Bone marrow (tissue), 2 donors: ENCODE data around the gene FZD2.
"Not testable (repeated sequence)": the region's sequence is repeated elsewhere in the genome, so short reads cannot be mapped to it uniquely, and the experiment has no call there.

Experiments
- DNase-seq, 2 donors: peaks; one replicate each; lab custom pipeline; 2025; lab: John Stamatoyannopoulos, UW

The FZD2 gene

DNA sequence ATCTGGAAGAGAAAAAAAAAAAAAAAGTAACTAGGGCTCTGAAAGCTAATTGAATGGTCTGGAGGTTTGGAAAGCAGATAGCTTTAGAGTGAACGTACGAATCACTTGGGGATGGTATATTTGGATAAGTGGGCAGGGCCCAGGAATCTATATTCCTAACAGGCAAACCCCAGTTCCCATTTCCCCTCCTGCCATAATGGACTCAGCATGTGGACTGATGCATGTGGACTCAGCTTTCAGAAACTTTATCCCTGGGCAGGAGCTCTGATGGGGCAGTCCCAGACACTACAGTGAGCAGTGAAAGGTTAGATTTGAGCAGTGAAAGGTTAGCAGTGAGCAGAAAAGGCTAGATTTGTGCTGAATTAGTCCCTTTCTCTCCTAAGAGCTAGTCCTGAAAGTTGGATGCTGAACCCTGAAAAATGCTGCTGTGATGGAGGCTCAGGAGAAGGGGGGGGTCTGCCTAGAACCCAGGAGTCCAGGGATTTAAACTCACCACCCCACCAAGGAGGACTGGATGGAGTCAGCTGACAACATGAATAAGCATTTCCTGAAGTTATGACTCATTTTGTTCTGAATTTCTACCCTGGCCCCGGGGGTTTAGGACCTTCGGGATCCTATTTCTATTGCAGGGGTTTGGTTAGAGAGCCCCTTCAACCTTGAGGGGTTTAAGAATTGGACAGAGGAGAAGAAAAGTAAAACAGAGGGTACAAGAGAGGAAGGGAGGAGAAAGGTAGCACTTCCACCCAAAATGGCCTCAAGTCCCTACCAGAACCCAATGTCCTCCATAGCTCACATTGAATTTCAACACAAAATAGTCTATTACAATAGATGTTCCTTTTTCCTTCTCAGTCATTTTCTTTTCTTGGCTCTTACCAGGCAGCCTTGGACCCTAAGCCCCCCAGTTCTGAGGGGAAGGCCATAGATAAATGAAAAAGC is 10.3 kb upstream of the FZD2 start:
- DNase-seq: peak; percentile 12 to 15

GRCh38 chr17:44547625-44548267 is 9.5 kb upstream of the FZD2 start:
- no peak for DNase-seq

- DNase-seq: no peak
Observed at GRCh38 chr17:44548376-44549230, 8.7 kb upstream of the FZD2 start.

DNA sequence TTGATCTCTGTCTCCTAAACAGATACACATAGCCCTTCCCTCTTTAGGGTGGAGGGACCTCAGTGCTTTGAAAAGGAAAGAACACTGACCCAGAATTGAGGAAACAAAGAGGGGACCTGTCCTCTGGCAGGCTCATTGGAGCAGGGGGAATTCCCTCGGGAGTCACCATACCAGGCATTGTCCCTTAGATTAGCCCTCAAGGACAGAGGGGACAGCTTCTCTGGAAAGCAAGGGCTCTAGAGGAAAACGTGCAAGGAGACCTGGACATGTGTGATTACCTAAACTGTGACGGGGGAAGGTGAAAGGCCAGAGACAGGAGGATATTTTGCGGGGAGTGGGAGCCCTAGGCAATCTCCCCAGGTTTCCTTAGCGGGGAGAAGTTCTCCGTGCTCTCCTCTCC is 7.6 kb upstream of the FZD2 start:
- DNase-seq: no peak

DNA sequence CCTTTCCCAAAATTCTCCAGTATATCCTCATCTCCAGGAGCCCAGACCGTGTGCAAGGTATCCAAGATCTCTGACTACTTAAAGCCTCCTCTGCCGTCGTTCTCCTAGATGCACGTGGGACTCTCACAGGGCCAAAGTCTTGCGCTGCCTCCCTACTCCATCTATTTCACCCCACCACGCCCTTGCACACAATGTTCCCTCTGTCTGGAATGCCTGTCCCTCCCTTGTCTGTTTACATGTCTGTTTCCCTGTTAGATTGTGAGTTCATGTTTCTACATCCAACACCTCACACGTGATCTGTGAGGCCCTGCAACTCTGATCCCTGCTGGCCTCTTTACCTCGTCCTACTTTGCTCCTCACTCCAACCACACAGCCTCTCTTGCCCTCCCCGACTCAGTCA is 4.9 kb upstream of the FZD2 start:
- no peak for DNase-seq

DNA sequence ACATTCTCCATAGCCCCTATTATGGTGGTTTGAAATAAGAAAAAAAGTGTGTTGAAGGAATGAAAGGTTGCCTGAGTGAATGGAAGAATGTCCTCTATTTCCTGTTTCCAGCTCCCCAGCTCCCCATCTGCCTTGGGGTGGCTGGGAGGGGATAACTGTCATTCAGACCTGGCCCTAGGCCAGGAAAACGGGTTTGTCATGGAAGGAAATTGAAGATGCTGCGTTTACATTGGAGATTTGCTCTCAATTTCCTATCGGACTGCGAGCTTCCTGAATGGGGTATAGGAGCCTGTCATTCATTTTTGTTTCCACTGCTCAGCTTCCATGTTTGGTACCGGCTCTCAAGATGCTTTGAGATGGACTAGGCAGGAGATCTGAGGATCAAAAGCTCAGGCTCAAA is 2.2 kb upstream of the FZD2 start:
- DNase-seq: no peak

DNA sequence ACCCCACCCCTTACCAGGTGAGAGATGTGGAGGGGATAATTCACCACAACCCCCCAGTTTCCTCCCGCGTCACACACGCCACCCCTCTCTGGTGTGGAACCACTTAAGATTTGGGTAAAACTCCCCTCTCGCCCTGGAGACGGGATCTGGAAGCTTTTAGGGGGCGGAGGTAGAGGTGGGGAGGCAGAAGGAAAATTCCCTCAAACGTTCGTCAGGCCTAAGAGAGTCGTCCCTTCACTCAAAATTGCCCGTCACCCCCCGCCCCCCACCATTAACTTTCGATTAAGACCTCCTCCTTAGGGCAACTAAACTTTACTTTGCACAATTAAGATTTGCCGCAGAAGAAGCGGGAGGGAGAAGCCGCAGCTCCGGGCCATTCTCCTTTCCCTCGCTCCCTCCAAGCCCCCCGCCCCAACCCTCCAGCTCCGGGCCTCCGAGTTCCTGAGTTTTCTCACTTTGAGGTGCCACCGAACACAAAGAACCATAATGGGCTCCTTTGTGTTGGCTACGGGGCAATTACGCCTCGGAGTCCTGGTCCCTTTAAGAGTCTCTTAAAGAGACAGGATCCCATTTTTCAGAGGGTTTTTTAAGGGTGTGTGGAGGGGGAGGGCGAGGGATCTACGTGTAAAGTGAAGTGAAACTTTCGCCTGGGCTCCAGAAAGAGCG is 985 bp upstream of the FZD2 start:
- DNase-seq: peak; percentile 16 to 39

- peak in 1 of 2 donors; percentile 31 for DNase-seq
Observed at GRCh38 chr17:44557651-44558285, 484 bp downstream of the FZD2 start.

GRCh38 chr17:44558334-44558709 is 1.0 kb downstream of the FZD2 start:
- no peak for DNase-seq

DNA sequence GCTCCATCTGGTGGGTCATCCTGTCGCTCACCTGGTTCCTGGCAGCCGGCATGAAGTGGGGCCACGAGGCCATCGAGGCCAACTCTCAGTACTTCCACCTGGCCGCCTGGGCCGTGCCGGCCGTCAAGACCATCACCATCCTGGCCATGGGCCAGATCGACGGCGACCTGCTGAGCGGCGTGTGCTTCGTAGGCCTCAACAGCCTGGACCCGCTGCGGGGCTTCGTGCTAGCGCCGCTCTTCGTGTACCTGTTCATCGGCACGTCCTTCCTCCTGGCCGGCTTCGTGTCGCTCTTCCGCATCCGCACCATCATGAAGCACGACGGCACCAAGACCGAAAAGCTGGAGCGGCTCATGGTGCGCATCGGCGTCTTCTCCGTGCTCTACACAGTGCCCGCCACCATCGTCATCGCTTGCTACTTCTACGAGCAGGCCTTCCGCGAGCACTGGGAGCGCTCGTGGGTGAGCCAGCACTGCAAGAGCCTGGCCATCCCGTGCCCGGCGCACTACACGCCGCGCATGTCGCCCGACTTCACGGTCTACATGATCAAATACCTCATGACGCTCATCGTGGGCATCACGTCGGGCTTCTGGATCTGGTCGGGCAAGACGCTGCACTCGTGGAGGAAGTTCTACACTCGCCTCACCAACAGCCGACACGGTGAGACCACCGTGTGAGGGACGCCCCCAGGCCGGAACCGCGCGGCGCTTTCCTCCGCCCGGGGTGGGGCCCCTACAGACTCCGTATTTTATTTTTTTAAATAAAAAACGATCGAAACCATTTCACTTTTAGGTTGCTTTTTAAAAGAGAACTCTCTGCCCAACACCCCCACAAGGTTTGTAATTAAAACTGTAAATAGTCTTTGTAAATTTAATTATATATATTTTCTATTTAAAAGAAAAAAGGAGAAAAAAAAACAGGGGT is 1.7 kb downstream of the FZD2 start:
- no peak for DNase-seq

- no peak for DNase-seq
Observed at GRCh38 chr17:44559634-44560554, 2.6 kb downstream of the FZD2 start.

- DNase-seq: no peak
Observed at GRCh38 chr17:44561237-44561623, 3.9 kb downstream of the FZD2 start.

DNA sequence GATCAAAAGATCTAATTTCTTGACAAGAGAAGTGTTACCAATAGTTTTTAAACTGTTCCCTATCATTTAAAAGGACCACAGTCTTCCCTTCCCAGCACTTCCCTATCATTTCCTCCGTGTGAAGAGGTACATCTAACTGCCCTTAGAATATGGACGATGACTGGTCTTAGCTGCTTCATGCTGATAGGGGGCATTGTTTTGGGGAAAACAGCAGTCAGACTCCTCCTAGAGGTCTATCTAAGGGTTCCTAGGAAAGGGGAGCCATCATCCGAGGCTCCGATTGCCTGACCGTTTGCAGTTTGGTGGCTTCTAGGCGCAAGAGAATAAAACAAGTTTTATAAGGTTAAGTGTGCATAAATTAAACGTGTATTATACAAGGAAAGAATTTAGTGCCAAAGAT is 7.1 kb downstream of the FZD2 start:
- DNase-seq: no peak

GRCh38 chr17:44565866-44566443 is 8.7 kb downstream of the FZD2 start:
- no peak for DNase-seq

- DNase-seq: not testable (repeated sequence)
Observed at GRCh38 chr17:44568311-44568944, 11.1 kb downstream of the FZD2 start.

DNA sequence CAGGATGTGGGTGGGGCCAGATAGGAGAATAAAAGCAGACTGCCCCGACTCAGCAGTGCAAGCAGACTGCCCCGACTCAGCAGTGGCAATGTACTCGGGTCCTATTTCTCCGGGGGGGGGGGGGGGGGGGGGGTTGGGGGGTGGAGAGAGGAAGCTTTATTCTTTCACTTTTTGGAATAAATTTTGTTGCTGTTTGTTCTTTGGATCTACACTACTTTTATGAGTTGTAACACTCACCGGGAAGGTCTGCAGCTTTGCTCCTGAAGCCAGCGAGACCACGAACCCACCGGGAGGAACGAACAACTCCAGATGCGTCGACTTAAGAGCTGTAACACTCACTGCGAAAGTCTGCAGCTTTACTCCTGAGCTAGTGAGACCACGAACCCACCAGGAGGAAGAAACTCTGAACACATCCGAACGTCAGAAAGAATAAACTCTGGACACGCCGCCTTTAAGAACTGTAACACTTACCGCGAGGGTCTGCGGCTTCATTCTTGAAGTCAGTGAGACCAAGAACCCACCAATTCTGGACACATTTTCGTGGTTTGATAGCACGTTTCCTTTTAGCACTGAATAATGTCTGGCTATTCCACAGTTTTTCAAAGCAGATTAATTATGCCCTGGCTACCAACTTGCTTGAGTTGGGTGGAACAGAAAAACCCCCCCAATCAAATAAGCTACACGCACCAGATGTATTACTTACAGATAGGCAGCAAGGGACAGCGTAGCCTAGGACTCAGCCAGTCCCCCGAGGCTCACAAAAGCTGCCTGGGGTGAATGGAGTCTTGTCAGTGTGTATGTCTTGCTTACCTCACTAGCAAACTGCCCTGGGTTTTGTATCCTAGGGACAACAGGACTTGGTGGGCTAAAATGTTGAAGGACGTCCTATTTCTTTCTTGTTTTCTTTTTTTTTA is 11.9 kb downstream of the FZD2 start:
- DNase-seq: no peak

DNA sequence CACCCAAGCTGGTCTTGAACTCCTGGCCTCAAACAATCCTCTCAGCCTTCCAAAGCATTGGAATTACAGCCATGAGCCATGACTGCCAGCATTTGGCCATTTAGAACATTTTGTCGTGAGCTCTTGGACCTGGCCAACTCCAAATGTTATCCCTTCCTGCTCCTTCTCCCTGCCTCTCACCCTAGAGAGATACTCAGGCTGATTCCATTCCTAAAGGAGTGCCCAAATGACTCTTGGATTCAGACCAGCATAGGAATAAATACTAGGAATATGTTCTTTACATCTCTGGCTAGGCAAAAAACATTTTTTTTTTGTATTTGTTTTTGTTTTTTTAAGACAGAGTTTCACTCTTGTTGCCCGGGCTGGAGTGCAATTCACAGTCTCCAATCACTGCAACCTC is 15.5 kb downstream of the FZD2 start:
- DNase-seq: no peak
